GM20000 (cell line): ENCODE data around the gene KLHL29.

Experiments used
- DNase-seq: peaks from one replicate; pipeline ENCODE4 v3.0.0; 2012; ENCODE audit warnings: low spot score
- TF ChIP-seq, protein P1 (sequence below): IDR thresholded peaks from 2 replicates; pipeline ENCODE4 v1.5.1; 2012; ENCODE audit warnings: mild to moderate bottlenecking, control low read depth; ENCODE audit errors: extremely low read depth, missing control alignments

The KLHL29 gene

DNA sequence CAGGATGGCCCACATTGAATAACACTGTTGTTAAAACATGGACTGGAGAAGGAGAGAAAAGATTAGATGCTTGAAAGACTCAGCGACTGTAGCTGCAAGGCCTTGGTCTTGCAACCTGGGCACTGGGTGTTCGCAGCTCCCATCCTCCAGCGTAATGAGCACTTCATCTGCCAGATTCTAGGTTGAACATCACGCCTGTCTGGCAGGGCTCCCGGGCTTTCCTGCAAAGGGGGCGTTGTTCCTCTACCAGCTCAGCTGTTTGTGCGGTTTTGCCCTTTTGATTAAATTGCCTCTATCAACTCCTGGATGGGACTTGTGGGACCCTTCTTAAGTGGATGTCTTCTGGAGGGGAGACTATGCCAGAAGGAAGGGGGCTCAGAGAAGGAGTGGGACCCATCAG is 215.4 kb downstream of the KLHL29 start:
- DNase-seq, result no peak
- TF ChIP-seq, protein P1, sequence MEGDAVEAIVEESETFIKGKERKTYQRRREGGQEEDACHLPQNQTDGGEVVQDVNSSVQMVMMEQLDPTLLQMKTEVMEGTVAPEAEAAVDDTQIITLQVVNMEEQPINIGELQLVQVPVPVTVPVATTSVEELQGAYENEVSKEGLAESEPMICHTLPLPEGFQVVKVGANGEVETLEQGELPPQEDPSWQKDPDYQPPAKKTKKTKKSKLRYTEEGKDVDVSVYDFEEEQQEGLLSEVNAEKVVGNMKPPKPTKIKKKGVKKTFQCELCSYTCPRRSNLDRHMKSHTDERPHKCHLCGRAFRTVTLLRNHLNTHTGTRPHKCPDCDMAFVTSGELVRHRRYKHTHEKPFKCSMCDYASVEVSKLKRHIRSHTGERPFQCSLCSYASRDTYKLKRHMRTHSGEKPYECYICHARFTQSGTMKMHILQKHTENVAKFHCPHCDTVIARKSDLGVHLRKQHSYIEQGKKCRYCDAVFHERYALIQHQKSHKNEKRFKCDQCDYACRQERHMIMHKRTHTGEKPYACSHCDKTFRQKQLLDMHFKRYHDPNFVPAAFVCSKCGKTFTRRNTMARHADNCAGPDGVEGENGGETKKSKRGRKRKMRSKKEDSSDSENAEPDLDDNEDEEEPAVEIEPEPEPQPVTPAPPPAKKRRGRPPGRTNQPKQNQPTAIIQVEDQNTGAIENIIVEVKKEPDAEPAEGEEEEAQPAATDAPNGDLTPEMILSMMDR, result no peak

DNA sequence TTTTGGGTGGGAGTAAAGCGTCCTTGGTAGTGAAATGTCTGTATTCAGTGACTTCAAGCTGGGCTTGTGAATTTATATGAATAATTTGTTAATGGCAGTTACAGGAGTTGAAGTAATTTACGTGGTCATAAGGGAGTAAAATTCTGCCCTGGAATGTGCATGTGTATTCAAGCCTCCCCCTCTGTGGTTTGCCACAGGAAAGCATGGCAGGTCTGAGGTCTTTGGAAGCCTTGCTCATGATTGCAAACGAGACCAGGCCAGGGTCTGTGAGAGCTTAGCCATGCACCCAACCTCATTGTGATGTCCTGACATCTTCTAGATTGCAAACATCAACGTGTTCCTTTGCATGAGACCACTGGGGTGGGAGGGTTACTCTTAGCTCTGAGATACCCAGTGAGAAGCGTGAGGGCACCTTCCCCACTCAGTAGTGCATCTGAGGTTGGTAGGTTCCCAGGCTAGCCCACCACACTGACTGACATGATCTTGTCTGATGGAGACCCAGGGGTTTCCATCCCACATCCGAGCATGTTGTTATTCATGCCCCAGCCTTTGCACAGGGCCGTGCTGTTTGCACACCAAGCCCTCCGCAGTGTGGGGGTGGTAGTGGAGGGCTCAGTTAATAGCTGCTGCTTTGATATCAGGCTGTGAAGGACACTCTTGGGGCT is 216.5 kb downstream of the KLHL29 start:
- DNase-seq, result no peak
- TF ChIP-seq, protein P1, result no peak

DNA sequence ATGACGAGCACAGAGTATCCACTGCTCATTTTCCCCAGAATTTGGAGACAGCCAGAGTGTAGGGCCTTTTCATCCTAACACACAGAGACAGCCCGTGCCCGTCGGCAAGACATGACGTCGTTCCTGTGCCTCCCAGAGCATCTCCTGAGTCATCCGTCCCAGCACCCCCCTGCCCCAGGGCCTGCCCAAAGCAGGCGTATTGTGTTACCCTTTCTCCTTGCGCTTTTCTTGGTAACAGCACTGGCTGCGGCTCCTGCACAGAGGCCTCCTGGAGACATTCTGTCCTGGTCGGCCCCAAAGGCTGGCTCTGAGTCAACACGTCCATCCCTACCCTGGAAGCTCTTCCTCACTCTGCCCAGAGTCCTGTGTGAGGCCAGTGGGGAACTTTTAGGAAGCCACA is 217.1 kb downstream of the KLHL29 start:
- no peak for DNase-seq
- TF ChIP-seq, protein P1, result no peak

DNA sequence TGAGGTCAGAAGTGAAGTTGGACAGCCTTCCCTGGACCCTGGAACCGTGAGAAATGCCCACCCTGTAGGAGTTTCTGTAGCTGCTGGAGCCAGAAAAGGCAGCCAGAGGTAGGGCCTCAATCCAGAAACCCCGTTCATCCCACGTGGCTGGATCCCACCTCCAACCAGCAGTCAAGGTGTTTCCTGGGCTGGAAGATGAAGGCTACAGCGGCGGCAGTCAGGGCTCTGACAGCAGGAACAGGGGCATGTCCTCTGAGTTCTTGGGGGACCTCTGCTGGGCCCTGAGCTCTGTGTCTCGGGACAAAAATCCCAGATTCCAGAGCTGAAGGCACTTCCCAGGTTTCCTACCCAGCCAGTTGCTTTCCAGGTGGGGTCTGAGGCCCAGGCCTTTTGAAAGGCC is 218.2 kb downstream of the KLHL29 start:
- TF ChIP-seq, protein P1, result no peak
- no peak for DNase-seq

DNA sequence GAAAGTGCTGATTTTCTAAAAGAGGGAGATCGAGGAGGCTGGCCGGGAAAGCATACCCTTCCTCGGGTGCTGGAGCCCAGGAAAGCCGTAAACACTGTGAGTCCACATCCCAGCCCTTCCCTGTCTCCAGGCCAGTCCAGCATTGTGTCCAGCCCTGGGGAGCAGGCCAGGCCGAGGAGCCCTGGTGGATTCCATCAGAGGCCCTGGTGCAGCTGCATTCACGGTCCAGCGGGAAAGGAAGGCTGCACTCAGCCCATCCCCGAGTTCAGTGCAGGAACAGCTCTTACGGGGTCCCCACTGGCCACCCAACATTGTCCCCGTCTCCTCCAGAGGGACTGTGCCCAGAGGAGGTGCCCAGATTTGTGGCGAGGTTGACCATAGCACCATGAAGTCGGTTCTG is 218.6 kb downstream of the KLHL29 start:
- DNase-seq, result no peak
- TF ChIP-seq, protein P1, result no peak

- TF ChIP-seq, protein P1, result no peak
- no peak for DNase-seq
Measured at GRCh38 chr2:23604731-23605130, 219.8 kb downstream of the KLHL29 start.

GRCh38 chr2:23605236-23605635 is 220.3 kb downstream of the KLHL29 start:
- TF ChIP-seq, protein P1, result no peak
- DNase-seq, result no peak
